CD4-positive, alpha-beta T cell (primary cell): ENCODE results near the gene PRR14L. TPM values are rescaled to one million over a fixed set of nuclear protein-coding genes. Genes with fewer than 3 reads are reported as not detected.

Source experiments
- ATAC-seq: fragments of 200-7000 bp; cut with Tn5 transposase; one replicate; pipeline ENCODE4 v1.10.0; 2022; ENCODE audit warnings: mild to moderate bottlenecking; ENCODE audit not compliant: poor library complexity
- CTCF ChIA-PET: fragments of 350-600 bp; sonication (Branson Sonifier 250); formaldehyde crosslinking; loops from one replicate; lab custom pipeline; 2021; ENCODE audit warnings: antibody characterized with exemption, inconsistent platforms; lab: Charles Lee
- POLR2A ChIA-PET: fragments of 350-600 bp; sonication (Branson Sonifier 250); formaldehyde crosslinking; loops from one replicate; lab custom pipeline; 2021; ENCODE audit warnings: antibody characterized with exemption, inconsistent platforms; lab: Charles Lee
- DNase-seq, 14 experiments: peaks; one replicate each; pipeline ENCODE4 v3.0.0-alpha.2; 2013 to 2020; ENCODE audit warnings: mixed read lengths in 2 of 14
- H3K27ac ChIP-seq, 2 donors: one replicate each; pipeline versions ENCODE4 v1.5.1 to v1.7.0; 2013; ENCODE audit warnings: low read length in 2 of 2, low read depth in 1 of 2, mild to moderate bottlenecking in 1 of 2
- H3K27me3 ChIP-seq, 2 experiments: 1 replicate in 1 of 2; 2 replicates in 1 of 2; pipeline versions ENCODE4 v1.6.1 to v1.7.0; 2013; ENCODE audit warnings: low read length in 2 of 2, control low read depth in 1 of 2, mild to moderate bottlenecking in 1 of 2, moderate library complexity in 1 of 2; ENCODE audit not compliant: insufficient read depth in 2 of 2, control insufficient read depth in 1 of 2
- H3K36me3 ChIP-seq: one replicate; pipeline ENCODE4 v1.6.1; 2013; ENCODE audit warnings: low read length, control low read depth; ENCODE audit not compliant: insufficient read depth
- H3K4me1 ChIP-seq: one replicate; pipeline ENCODE4 v1.6.1; 2013; ENCODE audit warnings: low read length, control low read depth; ENCODE audit not compliant: insufficient read depth
- H3K4me3 ChIP-seq: one replicate; pipeline ENCODE4 v1.5.1; 2013; ENCODE audit warnings: mild to moderate bottlenecking, low read length, moderate library complexity
- H3K9me3 ChIP-seq, 2 experiments: 1 replicate in 1 of 2; 2 replicates in 1 of 2; pipeline versions ENCODE4 v1.6.1 to v1.7.0; 2013; ENCODE audit warnings: low read length in 2 of 2, mild to moderate bottlenecking in 2 of 2, control low read depth in 1 of 2, moderate library complexity in 1 of 2; ENCODE audit not compliant: control insufficient read depth in 1 of 2, insufficient read depth in 1 of 2
- H3K27ac Mint-ChIP-seq: one replicate; pipeline ENCODE4 v1.8.0; 2020; ENCODE audit warnings: mixed read lengths
- H3K27me3 Mint-ChIP-seq: one replicate; pipeline ENCODE4 v1.8.0; 2021; ENCODE audit warnings: mixed read lengths
- H3K36me3 Mint-ChIP-seq: one replicate; pipeline ENCODE4 v1.8.0; 2021; ENCODE audit warnings: low read depth, mixed read lengths
- H3K4me1 Mint-ChIP-seq: one replicate; pipeline ENCODE4 v1.8.0; 2021; ENCODE audit warnings: low read depth, mixed read lengths
- H3K4me3 Mint-ChIP-seq: one replicate; pipeline ENCODE4 v1.8.0; 2020; ENCODE audit warnings: mild to moderate bottlenecking, mixed read lengths
- H3K9me3 Mint-ChIP-seq: one replicate; pipeline ENCODE4 v1.8.0; 2020; ENCODE audit warnings: mixed read lengths
- CTCF ChIP-seq: fragments of 200-600 bp; IDR thresholded peaks from one replicate; pipeline ENCODE4 v1.8.0; 2022; ENCODE audit warnings: antibody characterized with exemption, mild to moderate bottlenecking
- intact Hi-C, 2 experiments: fragments of 100-400 bp; cut with DNase I in 1 of 2; cut with micrococcal nuclease in 1 of 2; formaldehyde crosslinking; loops; one replicate each; pipeline versions ENCODE4 v1.15.1 to v1.9.0; 2023 to 2025; cut with DNase I, micrococcal nuclease
- total RNA-seq, 174 experiments: library from RNA in 2 of 174; stranded (reverse) in 2 of 174; gene quantifications; one replicate each; pipeline ENCODE4 v1.2.3 and lab custom pipeline; 2021 to 2026

Gene PRR14L
- total RNA-seq, 2 experiments from 2014 or later: 23.4 to 24.9 TPM

GRCh38 chr22:31652911-31653684 is 96.8 kb downstream of the PRR14L start:
- Mint-ChIP-seq H3K4me3 (no peak overlapping the region), H3K36me3 (peaks cover 36% of the 10 kb centered on the region), H3K27ac (no peak overlapping the region), H3K27me3 (no peaks in the 10 kb centered on the region), H3K9me3 (no peaks in the 10 kb centered on the region), H3K4me1 (peaks cover 21% of the 10 kb centered on the region)
- Histone ChIP-seq H3K4me3 (no peak overlapping the region), H3K27ac (no peak overlapping the region), H3K4me1 (peaks cover 7% of the 10 kb centered on the region), H3K36me3 (peaks cover 22% of the 10 kb centered on the region), H3K27me3 (no peaks in the 10 kb centered on the region), H3K9me3 (no peaks in the 10 kb centered on the region)
- no peak for TF ChIP-seq CTCF
- DNase-seq (no peak), ATAC-seq (no peak)
- CTCF ChIA-PET: interaction anchor here (0.9 kb wide), 1 partner anchor 8 kb away, joined by 3 read pairs; no protein-coding TSS in a partner anchor
- intact Hi-C loops: no loop called here
- POLR2A ChIA-PET: interaction anchor here (1.0 kb wide), 1 partner anchor 9 kb away, joined by 5 read pairs; the partner anchor contains the start of gene PISD

DNA sequence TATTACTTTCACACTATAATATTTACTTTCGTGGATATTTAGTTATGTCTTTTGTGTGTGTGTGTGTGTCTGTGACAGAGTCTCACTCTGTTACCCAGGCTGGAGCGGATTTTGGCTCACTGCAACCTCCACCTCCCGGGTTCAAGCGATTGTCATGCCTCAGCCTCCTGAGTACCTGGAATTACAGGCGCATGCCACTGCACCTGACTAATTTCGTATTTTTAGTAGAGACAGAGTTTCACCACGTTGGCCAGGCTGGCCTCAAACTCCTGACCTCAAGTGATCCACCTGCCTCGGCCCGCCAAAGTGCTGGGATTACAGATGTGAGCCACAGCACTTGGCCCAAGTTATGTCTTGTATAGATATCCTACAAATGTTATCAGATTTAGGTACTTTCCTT is 97.8 kb downstream of the PRR14L start:
- ChIA-PET POLR2A (no interaction called here), CTCF (no interaction called here)
- intact Hi-C loops: no loop called here
- Mint-ChIP-seq H3K4me1 (peaks cover 15% of the 10 kb centered on the region), H3K9me3 (no peaks in the 10 kb centered on the region), H3K36me3 (peaks cover 42% of the 10 kb centered on the region), H3K27me3 (no peaks in the 10 kb centered on the region), H3K4me3 (no peak overlapping the region), H3K27ac (no peak overlapping the region)
- ATAC-seq (no peak), DNase-seq (no peak)
- Histone ChIP-seq H3K4me3 (no peak overlapping the region), H3K27me3 (no peaks in the 10 kb centered on the region), H3K9me3 (no peaks in the 10 kb centered on the region), H3K27ac (no peak overlapping the region), H3K36me3 (peaks cover 32% of the 10 kb centered on the region), H3K4me1 (peaks cover 7% of the 10 kb centered on the region)
- no peak for TF ChIP-seq CTCF

GRCh38 chr22:31651664-31652063 is 98.3 kb downstream of the PRR14L start:
- Mint-ChIP-seq H3K27me3 (no peaks in the 10 kb centered on the region), H3K4me3 (no peak overlapping the region), H3K9me3 (no peaks in the 10 kb centered on the region), H3K4me1 (peaks cover 15% of the 10 kb centered on the region), H3K27ac (no peak overlapping the region), H3K36me3 (peaks cover 46% of the 10 kb centered on the region)
- intact Hi-C loops: no loop called here
- no peak for TF ChIP-seq CTCF
- Histone ChIP-seq H3K27me3 (no peaks in the 10 kb centered on the region), H3K27ac (no peak overlapping the region), H3K36me3 (peaks cover 36% of the 10 kb centered on the region), H3K4me3 (no peak overlapping the region), H3K4me1 (peaks cover 8% of the 10 kb centered on the region), H3K9me3 (no peaks in the 10 kb centered on the region)
- DNase-seq: no peak
- ChIA-PET POLR2A (no interaction called here), CTCF (no interaction called here)
- ATAC-seq: no peak
